Nephron progenitor cell (in vitro differentiated cells): Measurements from ENCODE around the gene ELOVL6.
A peak's percentile ranks its signal among the peaks of the same experiment; 100 is the strongest.
"Not testable (repeated sequence)": the region's sequence is repeated elsewhere in the genome, so short reads cannot be mapped to it uniquely, and the experiment has no call there.

ENCODE experiments used
- DNase-seq: peaks from one replicate; pipeline ENCODE4 v3.0.0; 2021
- H3K27ac Mint-ChIP-seq: 2 replicates; pipeline ENCODE4 v1.8.0; 2021; ENCODE audit warnings: mild to moderate bottlenecking, moderate library complexity, mixed read lengths
- H3K27me3 Mint-ChIP-seq: 2 replicates; pipeline ENCODE4 v1.8.0; 2021; ENCODE audit warnings: mild to moderate bottlenecking, low read depth, mixed read lengths; ENCODE audit not compliant: poor library complexity
- H3K36me3 Mint-ChIP-seq: 2 replicates; pipeline ENCODE4 v1.8.0; 2021; ENCODE audit warnings: low read depth, mixed read lengths
- H3K4me1 Mint-ChIP-seq: 2 replicates; pipeline ENCODE4 v1.8.0; 2021; ENCODE audit warnings: mixed read lengths
- H3K4me3 Mint-ChIP-seq: 2 replicates; pipeline ENCODE4 v1.8.0; 2021; ENCODE audit warnings: mild to moderate bottlenecking, moderate library complexity, mixed read lengths
- H3K9me3 Mint-ChIP-seq: 2 replicates; pipeline ENCODE4 v1.8.0; 2021; ENCODE audit warnings: mild to moderate bottlenecking, moderate library complexity, mixed read lengths
- TF ChIP-seq, protein P1 (sequence below): fragments of 200-600 bp; sonication (generic); IDR thresholded peaks from 2 replicates; pipeline ENCODE4 v1.5.0; 2021; ENCODE audit warnings: antibody characterized with exemption

Gene ELOVL6

DNA sequence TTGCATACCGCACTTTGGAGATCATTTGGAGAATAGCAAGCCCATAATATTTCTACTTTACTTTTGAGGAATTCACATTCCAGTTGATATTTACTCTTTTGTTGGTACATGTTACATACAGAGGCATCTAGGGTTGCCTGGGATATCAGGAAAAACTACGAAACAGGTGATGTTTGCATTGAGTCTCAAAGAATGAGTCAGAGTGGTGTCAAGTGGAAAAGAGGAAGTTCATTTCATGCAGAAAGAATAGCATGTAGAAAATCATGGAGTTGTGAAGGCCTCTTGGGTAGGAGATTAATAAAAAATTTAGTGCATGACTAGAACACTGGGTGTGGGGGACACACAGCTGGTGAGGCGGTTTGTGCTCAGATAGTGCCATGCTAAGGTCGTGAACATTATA, 33.5 kb upstream of the ELOVL6 start:
- Mint-ChIP-seq H3K4me1 (no peaks in the 10 kb centered on the region), H3K9me3 (peaks cover 8% of the 10 kb centered on the region), H3K36me3 (no peaks in the 10 kb centered on the region), H3K4me3 (no peak overlapping the region), H3K27me3 (peaks cover 10% of the 10 kb centered on the region), H3K27ac (no peak overlapping the region)
- TF ChIP-seq, protein P1, sequence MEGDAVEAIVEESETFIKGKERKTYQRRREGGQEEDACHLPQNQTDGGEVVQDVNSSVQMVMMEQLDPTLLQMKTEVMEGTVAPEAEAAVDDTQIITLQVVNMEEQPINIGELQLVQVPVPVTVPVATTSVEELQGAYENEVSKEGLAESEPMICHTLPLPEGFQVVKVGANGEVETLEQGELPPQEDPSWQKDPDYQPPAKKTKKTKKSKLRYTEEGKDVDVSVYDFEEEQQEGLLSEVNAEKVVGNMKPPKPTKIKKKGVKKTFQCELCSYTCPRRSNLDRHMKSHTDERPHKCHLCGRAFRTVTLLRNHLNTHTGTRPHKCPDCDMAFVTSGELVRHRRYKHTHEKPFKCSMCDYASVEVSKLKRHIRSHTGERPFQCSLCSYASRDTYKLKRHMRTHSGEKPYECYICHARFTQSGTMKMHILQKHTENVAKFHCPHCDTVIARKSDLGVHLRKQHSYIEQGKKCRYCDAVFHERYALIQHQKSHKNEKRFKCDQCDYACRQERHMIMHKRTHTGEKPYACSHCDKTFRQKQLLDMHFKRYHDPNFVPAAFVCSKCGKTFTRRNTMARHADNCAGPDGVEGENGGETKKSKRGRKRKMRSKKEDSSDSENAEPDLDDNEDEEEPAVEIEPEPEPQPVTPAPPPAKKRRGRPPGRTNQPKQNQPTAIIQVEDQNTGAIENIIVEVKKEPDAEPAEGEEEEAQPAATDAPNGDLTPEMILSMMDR: no peak
- DNase-seq: no peak

DNA sequence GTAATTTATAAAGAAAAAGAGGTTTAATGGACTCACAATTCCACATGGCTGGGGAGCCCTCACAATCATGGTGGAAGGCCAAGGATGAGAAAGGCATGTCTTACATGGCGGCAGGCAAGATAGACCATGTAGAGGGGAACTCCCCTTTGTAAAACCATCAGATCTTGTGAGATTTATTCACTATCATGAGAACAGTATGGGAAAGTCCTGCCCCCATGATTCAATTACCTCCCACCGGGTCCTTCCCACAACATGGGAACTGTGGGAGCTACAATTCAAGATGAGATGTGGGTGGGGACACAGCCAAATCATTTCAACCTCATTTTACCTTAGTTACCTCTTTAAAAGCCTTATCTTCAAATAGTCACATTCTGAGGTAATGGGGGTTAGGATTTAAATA, 30.9 kb upstream of the ELOVL6 start:
- Mint-ChIP-seq H3K9me3 (no peaks in the 10 kb centered on the region), H3K27me3 (peaks cover 10% of the 10 kb centered on the region), H3K27ac (peak overlapping the region; percentile 41), H3K4me3 (no peak overlapping the region), H3K4me1 (no peaks in the 10 kb centered on the region), H3K36me3 (no peaks in the 10 kb centered on the region)
- TF ChIP-seq, protein P1: no peak
- DNase-seq: no peak

DNA sequence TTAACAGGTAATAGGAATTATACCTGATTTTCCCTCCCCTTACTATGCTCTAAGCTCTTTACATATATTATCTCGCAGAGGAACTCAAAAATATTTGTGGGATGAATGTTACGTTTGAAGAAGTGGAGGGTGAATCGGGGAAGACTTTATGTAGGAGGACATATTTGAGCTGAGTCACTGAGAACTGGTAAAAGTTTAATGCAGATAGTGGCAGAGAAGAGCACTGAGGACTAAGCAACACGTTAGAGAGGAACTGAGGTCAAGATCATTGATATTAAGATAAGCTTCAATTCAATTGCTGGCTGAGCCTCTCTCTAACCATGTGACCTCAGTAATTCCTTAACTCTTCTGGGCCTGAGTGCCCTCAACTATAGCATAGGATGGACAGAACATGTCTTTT, 26.4 kb upstream of the ELOVL6 start:
- DNase-seq: no peak
- TF ChIP-seq, protein P1: no peak
- H3K4me3 Mint-ChIP-seq: no peak overlapping the region

DNA sequence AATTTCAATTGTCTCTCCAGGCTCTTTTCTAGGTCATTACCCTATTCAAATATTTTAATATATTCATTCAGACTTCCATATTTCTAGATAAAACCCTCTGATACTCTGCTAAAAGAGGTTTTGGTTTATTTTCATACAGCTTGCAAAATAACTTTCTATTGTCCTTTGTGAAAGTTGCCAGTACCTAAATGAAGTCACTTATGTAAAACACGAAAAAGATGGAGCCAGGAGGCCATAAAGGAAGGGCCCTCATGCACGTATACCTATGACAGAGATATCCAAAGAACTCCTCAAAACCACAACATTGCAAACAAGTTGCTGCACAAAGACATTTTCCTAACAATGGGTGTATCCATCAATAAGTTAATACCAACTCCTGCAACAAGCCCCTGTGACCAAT, 25.7 kb upstream of the ELOVL6 start:
- no peak overlapping the region for H3K27ac Mint-ChIP-seq
- peaks cover under 1% of the 10 kb centered on the region for H3K36me3 Mint-ChIP-seq
- peaks cover 12% of the 10 kb centered on the region for H3K9me3 Mint-ChIP-seq

More for the DNA sequence above, 26.4 kb upstream of the ELOVL6 start:
- Mint-ChIP-seq H3K36me3 (no peaks in the 10 kb centered on the region), H3K9me3 (peaks cover 5% of the 10 kb centered on the region), H3K27ac (peak overlapping the region; percentile 36), H3K27me3 (no peaks in the 10 kb centered on the region), H3K4me1 (peaks cover 7% of the 10 kb centered on the region)

DNA sequence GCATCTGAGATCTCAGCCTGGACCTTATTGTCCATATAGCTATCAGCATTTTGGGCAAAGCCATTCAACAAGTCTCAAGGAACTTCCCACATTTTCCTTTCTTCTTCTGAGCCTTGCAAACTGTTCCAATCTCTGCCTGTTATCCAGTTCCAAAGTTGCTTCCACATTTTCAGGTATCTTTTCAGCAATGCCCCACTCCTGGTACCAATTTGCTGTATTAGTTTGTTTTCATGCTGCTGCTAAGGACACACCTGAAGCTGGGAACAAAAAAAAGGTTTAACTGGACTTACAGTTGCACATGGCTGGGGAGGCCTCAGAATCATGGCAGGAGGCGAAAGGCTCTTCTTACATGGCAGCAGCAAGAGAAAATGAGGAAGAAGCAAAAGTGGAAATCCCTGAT, 20.5 kb upstream of the ELOVL6 start:
- H3K27me3 Mint-ChIP-seq, H3K4me1 Mint-ChIP-seq, H3K36me3 Mint-ChIP-seq, H3K4me3 Mint-ChIP-seq, DNase-seq, H3K27ac Mint-ChIP-seq: not testable (repeated sequence)
- peaks cover 35% of the 10 kb centered on the region for H3K9me3 Mint-ChIP-seq

More for the DNA sequence above, 25.7 kb upstream of the ELOVL6 start:
- H3K4me1 Mint-ChIP-seq: peaks cover 7% of the 10 kb centered on the region
- DNase-seq: no peak
- TF ChIP-seq, protein P1: no peak
- no peak overlapping the region for H3K4me3 Mint-ChIP-seq
- H3K27me3 Mint-ChIP-seq: peaks cover 2% of the 10 kb centered on the region

DNA sequence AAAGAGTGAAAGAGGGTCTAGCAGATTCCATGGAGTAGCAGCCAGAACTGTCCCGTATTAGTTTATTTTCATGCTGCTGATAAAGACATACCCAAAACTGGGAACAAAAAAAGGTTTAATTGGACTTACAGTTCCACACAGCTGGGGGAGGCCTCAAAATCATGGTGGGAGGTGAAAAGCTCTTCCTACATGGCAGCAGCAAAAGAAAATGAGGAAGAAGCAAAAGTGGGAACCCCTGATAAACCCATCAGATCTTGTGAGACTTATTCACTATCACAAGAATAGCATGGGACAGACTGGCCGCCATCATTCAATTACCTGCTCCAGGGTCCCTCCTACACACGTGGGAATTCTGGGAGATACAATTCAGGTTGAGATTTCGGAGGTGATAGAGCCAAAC, 18.8 kb upstream of the ELOVL6 start:
- Mint-ChIP-seq H3K4me1 (peaks cover 11% of the 10 kb centered on the region), H3K9me3 (peaks cover 35% of the 10 kb centered on the region)
- H3K36me3 Mint-ChIP-seq, H3K27me3 Mint-ChIP-seq, DNase-seq, H3K27ac Mint-ChIP-seq, H3K4me3 Mint-ChIP-seq: not testable (repeated sequence)

DNA sequence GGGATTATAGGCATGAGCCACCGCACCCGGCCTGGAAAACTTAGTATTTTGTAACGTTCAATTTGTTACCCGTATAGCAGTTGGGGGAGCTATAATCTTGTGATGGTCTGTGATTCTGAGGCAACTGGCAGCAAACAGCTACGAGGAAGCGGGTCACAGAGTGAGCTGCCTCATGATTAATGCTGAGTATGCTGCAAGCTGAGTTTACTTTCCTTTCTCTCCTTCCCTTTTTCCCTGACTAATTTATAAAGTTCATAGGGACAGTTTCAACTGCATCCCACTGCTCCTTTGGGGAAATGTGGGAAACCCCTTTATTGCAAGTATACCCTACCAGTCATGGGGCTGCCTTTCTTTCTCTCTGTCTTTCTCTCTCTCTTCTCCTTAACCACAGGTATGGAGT, 17.7 kb upstream of the ELOVL6 start:
- Mint-ChIP-seq H3K4me3 (no peak overlapping the region), H3K27me3 (peaks cover 5% of the 10 kb centered on the region), H3K4me1 (peaks cover 11% of the 10 kb centered on the region), H3K36me3 (peaks cover 6% of the 10 kb centered on the region), H3K9me3 (peaks cover 35% of the 10 kb centered on the region), H3K27ac (no peak overlapping the region)
- TF ChIP-seq, protein P1: no peak
- no peak for DNase-seq
